SU-DHL-6 (cell line): Measurements from ENCODE around the gene APOC3.

ENCODE experiments used
- EZH2phosphoT487 ChIP-seq: fragments of 200-600 bp; sonication (generic), shearing (Covaris generic); conservative IDR thresholded peaks from 2 replicates; pipeline ENCODE4 v1.6.1; 2018; ENCODE audit warnings: mild to moderate bottlenecking, antibody characterized with exemption, low read length, moderate library complexity, mixed read lengths
- TF ChIP-seq, protein P1 (sequence below): fragments of 200-600 bp; sonication (generic); IDR thresholded peaks from one replicate; pipeline ENCODE4 v1.5.1; 2017; ENCODE audit warnings: antibody characterized with exemption, mild to moderate bottlenecking, low read length, moderate library complexity; ENCODE audit not compliant: insufficient read depth, poor library complexity, severe bottlenecking

DNA sequence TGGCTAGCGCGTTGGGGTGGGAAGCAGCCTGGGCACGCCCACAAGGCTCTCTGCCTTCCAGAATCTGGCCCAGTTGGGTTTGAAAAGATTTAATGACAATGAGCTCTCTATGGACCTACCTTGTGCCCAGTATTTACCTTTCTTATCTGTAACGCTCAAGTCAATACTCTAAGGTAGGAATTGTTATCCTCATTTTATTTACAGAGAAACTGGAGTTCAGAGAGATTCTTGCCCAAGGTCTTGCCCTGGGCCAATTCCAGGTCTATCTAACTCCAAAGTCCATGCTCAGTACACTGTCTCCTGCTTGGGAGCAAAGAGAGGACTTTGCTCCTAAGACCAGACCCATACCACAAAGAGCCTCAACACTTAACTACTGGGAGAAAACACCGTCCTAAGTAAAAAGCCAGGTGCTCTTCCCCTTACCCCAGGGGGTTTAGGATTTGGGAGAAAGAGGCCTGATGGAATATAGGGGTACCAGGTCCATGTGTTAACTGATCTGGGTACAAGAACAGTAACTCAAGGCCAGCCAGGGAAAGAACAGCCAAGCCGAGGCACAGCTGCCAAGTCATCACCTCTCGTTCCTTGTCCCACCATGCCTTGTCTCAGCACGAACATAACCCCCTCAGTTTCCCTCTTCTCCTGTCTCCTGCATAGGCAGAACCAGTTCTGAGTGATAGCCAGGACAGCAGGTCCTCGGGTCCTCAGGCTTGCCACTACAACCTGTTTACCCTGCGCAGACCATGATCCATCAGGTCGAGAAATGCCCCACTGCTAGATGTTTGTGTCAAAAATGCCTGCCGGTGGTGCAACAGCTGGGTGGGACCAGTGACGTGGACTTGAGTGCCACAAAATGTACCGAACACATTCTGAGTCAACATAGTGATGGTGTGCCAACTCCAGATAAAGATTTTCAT is 21.2 kb upstream of the APOC3 start:
- TF ChIP-seq, protein P1, sequence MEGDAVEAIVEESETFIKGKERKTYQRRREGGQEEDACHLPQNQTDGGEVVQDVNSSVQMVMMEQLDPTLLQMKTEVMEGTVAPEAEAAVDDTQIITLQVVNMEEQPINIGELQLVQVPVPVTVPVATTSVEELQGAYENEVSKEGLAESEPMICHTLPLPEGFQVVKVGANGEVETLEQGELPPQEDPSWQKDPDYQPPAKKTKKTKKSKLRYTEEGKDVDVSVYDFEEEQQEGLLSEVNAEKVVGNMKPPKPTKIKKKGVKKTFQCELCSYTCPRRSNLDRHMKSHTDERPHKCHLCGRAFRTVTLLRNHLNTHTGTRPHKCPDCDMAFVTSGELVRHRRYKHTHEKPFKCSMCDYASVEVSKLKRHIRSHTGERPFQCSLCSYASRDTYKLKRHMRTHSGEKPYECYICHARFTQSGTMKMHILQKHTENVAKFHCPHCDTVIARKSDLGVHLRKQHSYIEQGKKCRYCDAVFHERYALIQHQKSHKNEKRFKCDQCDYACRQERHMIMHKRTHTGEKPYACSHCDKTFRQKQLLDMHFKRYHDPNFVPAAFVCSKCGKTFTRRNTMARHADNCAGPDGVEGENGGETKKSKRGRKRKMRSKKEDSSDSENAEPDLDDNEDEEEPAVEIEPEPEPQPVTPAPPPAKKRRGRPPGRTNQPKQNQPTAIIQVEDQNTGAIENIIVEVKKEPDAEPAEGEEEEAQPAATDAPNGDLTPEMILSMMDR, result no peak
- no peak for TF ChIP-seq EZH2phosphoT487
